WTC11 (cell line): ENCODE results near the gene VAMP4. TPM values are rescaled to one million over a fixed set of nuclear protein-coding genes. Genes with fewer than 3 reads are reported as not detected.

Source experiments
- CBFB ChIP-seq: sonication (generic); formaldehyde crosslinking; IDR thresholded peaks from 2 replicates; pipeline ENCODE4 v1.8.1; 2022; ENCODE audit warnings: mild to moderate bottlenecking, low read depth, missing genetic modification reagents
- ELF4 ChIP-seq: sonication (generic); formaldehyde crosslinking; IDR thresholded peaks from 2 replicates; pipeline ENCODE4 v1.8.1; 2022; ENCODE audit warnings: low read depth, mild to moderate bottlenecking, moderate library complexity, missing genetic modification reagents
- ETV6 ChIP-seq: sonication (generic); formaldehyde crosslinking; IDR thresholded peaks from 2 replicates; pipeline ENCODE4 v1.8.1; 2022; ENCODE audit warnings: mild to moderate bottlenecking, missing genetic modification reagents
- FOXP1 ChIP-seq: sonication (generic); formaldehyde crosslinking; IDR thresholded peaks from 2 replicates; pipeline ENCODE4 v1.8.0; 2022; ENCODE audit warnings: missing genetic modification reagents, mild to moderate bottlenecking, moderate library complexity, borderline replicate concordance
- HMGA2 ChIP-seq: fragments of 250-450 bp; sonication (Bioruptor Pico); IDR thresholded peaks from 2 replicates; pipeline ENCODE4 v1.4.0; 2021; ENCODE audit warnings: mild to moderate bottlenecking, moderate library complexity
- HMGXB4 ChIP-seq: sonication (generic); formaldehyde crosslinking; IDR thresholded peaks from 2 replicates; pipeline ENCODE4 v1.8.1; 2023; ENCODE audit warnings: mild to moderate bottlenecking, moderate library complexity, missing genetic modification reagents
- MAX ChIP-seq: sonication (generic); formaldehyde crosslinking; IDR thresholded peaks from 2 replicates; pipeline ENCODE4 v1.8.0; 2022; ENCODE audit warnings: mild to moderate bottlenecking, missing genetic modification reagents
- NFE2L1 ChIP-seq: sonication (generic); formaldehyde crosslinking; IDR thresholded peaks from 2 replicates; pipeline ENCODE4 v1.8.1; 2023; ENCODE audit warnings: missing genetic modification reagents
- NR1H2 ChIP-seq: sonication (generic); formaldehyde crosslinking; IDR thresholded peaks from 2 replicates; pipeline ENCODE4 v1.9.0; 2021; ENCODE audit warnings: mild to moderate bottlenecking, moderate library complexity, missing genetic modification reagents
- NR3C1 ChIP-seq: sonication (generic); formaldehyde crosslinking; conservative IDR thresholded peaks from 2 replicates; pipeline ENCODE4 v1.8.1; 2023; ENCODE audit warnings: low read depth, mild to moderate bottlenecking, missing genetic modification reagents
- OVOL2 ChIP-seq: fragments of 250-450 bp; sonication (Bioruptor Pico); IDR thresholded peaks from 2 replicates; pipeline ENCODE4 v1.9.0; 2021; ENCODE audit warnings: mild to moderate bottlenecking, borderline replicate concordance
- PRRX2 ChIP-seq: fragments of 250-450 bp; sonication (Bioruptor Pico); IDR thresholded peaks from 2 replicates; pipeline ENCODE4 v1.8.0; 2021; ENCODE audit warnings: mild to moderate bottlenecking
- SMAD3 ChIP-seq: sonication (generic); formaldehyde crosslinking; IDR thresholded peaks from 2 replicates; pipeline ENCODE4 v1.8.0; 2022; ENCODE audit warnings: missing genetic modification reagents, mild to moderate bottlenecking, borderline replicate concordance
- ZBTB21 ChIP-seq: sonication (generic); formaldehyde crosslinking; IDR thresholded peaks from 2 replicates; pipeline ENCODE4 v1.8.1; 2023; ENCODE audit warnings: mild to moderate bottlenecking, missing genetic modification reagents, borderline replicate concordance
- ZNF121 ChIP-seq: sonication (generic); formaldehyde crosslinking; IDR thresholded peaks from 2 replicates; pipeline ENCODE4 v1.8.0; 2023; ENCODE audit warnings: missing genetic modification reagents
- ZNF263 ChIP-seq: sonication (generic); formaldehyde crosslinking; IDR thresholded peaks from 2 replicates; pipeline ENCODE4 v1.8.1; 2022; ENCODE audit warnings: low read depth, mild to moderate bottlenecking, moderate library complexity, missing genetic modification reagents
- ZNF396 ChIP-seq: fragments of 250-450 bp; sonication (Bioruptor Pico); IDR thresholded peaks from 2 replicates; pipeline ENCODE4 v1.8.0; 2021; ENCODE audit warnings: mild to moderate bottlenecking, moderate library complexity, borderline replicate concordance
- total RNA-seq: library from RNA; stranded (reverse); gene quantifications from 3 replicates; pipeline ENCODE4 v1.2.3, GENCODE V29; 2021
- TF ChIP-seq, protein P1 (sequence below): sonication (generic); formaldehyde crosslinking; IDR thresholded peaks from 2 replicates; pipeline ENCODE4 v1.8.1; 2022; ENCODE audit warnings: missing genetic modification reagents, borderline replicate concordance
- TF ChIP-seq, protein P2 (sequence below): sonication (generic); formaldehyde crosslinking; IDR thresholded peaks from 2 replicates; pipeline ENCODE4 v1.8.1; 2022; ENCODE audit warnings: low read depth, missing genetic modification reagents, borderline replicate concordance
- TF ChIP-seq, protein P3 (sequence below): sonication (generic); formaldehyde crosslinking; IDR thresholded peaks from 2 replicates; pipeline ENCODE4 v1.8.0; 2023; ENCODE audit warnings: mild to moderate bottlenecking, missing genetic modification reagents
- TF ChIP-seq, protein P4 (sequence below): sonication (generic); formaldehyde crosslinking; IDR thresholded peaks from 2 replicates; pipeline ENCODE4 v1.8.1; 2023; ENCODE audit warnings: mild to moderate bottlenecking, missing genetic modification reagents
- TF ChIP-seq, protein P5 (sequence below): fragments of 200-600 bp; IDR thresholded peaks from 2 replicates; pipeline ENCODE4 v1.8.0; 2022; ENCODE audit warnings: antibody characterized with exemption
- TF ChIP-seq, protein P6 (sequence below): sonication (generic); formaldehyde crosslinking; IDR thresholded peaks from 2 replicates; pipeline ENCODE4 v1.8.0; 2023; ENCODE audit warnings: missing genetic modification reagents
- TF ChIP-seq, protein P7 (sequence below): sonication (generic); formaldehyde crosslinking; IDR thresholded peaks from 2 replicates; pipeline ENCODE4 v1.8.0; 2022; ENCODE audit warnings: mild to moderate bottlenecking, missing genetic modification reagents

Gene VAMP4
- total RNA-seq, 1 experiment from 2014 or later = 11.4 TPM

DNA sequence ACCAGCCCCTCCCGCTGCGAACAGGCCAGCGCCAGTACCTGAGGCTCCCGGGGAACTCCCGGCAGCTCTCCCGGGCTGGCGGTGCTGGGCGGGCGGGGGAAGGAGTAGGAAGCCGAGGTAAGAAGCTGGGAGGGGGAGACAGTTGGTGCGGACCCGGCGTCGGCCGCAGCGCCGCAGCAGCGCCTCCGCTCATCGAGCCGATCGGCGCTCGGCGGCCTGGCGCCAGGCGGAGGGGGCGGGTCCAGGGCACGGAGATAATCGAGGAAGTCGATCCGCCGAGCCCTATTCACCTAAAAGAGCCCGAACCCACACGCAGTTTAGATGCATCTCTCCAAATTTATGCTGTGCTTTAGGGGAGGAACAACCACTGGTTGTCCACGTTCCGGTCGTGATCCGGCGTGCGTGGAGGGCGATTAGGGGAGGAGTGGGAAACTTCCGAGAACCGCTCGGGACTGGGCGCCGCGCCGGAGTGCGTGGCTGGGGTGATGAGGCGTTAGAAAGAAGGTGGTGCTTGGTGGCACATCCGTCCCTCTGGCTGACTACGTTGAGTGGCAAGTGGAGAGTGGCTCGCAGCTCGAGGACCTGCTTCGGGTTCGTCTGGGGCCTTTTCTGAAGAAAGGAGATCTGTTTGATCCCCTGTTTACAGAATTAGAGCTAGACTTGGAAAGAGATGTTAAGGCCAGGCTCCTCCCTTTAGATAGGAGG lies at the start of gene VAMP4 (continued):
- TF ChIP-seq, protein P1, sequence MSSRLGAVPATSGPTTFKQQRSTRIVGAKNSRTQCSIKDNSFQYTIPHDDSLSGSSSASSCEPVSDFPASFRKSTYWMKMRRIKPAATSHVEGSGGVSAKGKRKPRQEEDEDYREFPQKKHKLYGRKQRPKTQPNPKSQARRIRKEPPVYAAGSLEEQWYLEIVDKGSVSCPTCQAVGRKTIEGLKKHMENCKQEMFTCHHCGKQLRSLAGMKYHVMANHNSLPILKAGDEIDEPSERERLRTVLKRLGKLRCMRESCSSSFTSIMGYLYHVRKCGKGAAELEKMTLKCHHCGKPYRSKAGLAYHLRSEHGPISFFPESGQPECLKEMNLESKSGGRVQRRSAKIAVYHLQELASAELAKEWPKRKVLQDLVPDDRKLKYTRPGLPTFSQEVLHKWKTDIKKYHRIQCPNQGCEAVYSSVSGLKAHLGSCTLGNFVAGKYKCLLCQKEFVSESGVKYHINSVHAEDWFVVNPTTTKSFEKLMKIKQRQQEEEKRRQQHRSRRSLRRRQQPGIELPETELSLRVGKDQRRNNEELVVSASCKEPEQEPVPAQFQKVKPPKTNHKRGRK = no peak
- peak; percentile 81 for TF ChIP-seq ETV6 (CRISPR knock-in tag)
- TF ChIP-seq OVOL2 = no peak
- TF ChIP-seq, protein P2, sequence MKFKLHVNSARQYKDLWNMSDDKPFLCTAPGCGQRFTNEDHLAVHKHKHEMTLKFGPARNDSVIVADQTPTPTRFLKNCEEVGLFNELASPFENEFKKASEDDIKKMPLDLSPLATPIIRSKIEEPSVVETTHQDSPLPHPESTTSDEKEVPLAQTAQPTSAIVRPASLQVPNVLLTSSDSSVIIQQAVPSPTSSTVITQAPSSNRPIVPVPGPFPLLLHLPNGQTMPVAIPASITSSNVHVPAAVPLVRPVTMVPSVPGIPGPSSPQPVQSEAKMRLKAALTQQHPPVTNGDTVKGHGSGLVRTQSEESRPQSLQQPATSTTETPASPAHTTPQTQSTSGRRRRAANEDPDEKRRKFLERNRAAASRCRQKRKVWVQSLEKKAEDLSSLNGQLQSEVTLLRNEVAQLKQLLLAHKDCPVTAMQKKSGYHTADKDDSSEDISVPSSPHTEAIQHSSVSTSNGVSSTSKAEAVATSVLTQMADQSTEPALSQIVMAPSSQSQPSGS (CRISPR knock-in tag) = no peak
- TF ChIP-seq ELF4 (CRISPR knock-in tag) = no peak
- peak; percentile 30; the same call in 1 of the 2 replicates for TF ChIP-seq SMAD3
- no peak for TF ChIP-seq PRRX2
- TF ChIP-seq, protein P3, sequence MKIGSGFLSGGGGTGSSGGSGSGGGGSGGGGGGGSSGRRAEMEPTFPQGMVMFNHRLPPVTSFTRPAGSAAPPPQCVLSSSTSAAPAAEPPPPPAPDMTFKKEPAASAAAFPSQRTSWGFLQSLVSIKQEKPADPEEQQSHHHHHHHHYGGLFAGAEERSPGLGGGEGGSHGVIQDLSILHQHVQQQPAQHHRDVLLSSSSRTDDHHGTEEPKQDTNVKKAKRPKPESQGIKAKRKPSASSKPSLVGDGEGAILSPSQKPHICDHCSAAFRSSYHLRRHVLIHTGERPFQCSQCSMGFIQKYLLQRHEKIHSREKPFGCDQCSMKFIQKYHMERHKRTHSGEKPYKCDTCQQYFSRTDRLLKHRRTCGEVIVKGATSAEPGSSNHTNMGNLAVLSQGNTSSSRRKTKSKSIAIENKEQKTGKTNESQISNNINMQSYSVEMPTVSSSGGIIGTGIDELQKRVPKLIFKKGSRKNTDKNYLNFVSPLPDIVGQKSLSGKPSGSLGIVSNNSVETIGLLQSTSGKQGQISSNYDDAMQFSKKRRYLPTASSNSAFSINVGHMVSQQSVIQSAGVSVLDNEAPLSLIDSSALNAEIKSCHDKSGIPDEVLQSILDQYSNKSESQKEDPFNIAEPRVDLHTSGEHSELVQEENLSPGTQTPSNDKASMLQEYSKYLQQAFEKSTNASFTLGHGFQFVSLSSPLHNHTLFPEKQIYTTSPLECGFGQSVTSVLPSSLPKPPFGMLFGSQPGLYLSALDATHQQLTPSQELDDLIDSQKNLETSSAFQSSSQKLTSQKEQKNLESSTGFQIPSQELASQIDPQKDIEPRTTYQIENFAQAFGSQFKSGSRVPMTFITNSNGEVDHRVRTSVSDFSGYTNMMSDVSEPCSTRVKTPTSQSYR (CRISPR knock-in tag) = peak; percentile 31; the same call in 1 of the 2 replicates
- peak; percentile 82; the same call in 1 of the 2 replicates for TF ChIP-seq HMGXB4 (CRISPR knock-in tag)
- 0 out of 2 replicates have a peak, but pooled peaks have one; percentile 18 for TF ChIP-seq MAX (CRISPR knock-in tag)
- TF ChIP-seq, protein P4, sequence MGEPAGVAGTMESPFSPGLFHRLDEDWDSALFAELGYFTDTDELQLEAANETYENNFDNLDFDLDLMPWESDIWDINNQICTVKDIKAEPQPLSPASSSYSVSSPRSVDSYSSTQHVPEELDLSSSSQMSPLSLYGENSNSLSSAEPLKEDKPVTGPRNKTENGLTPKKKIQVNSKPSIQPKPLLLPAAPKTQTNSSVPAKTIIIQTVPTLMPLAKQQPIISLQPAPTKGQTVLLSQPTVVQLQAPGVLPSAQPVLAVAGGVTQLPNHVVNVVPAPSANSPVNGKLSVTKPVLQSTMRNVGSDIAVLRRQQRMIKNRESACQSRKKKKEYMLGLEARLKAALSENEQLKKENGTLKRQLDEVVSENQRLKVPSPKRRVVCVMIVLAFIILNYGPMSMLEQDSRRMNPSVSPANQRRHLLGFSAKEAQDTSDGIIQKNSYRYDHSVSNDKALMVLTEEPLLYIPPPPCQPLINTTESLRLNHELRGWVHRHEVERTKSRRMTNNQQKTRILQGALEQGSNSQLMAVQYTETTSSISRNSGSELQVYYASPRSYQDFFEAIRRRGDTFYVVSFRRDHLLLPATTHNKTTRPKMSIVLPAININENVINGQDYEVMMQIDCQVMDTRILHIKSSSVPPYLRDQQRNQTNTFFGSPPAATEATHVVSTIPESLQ (CRISPR knock-in tag) = no peak
- no peak; the same call in 1 of the 2 replicates for TF ChIP-seq CBFB (CRISPR knock-in tag)
- TF ChIP-seq, protein P5, sequence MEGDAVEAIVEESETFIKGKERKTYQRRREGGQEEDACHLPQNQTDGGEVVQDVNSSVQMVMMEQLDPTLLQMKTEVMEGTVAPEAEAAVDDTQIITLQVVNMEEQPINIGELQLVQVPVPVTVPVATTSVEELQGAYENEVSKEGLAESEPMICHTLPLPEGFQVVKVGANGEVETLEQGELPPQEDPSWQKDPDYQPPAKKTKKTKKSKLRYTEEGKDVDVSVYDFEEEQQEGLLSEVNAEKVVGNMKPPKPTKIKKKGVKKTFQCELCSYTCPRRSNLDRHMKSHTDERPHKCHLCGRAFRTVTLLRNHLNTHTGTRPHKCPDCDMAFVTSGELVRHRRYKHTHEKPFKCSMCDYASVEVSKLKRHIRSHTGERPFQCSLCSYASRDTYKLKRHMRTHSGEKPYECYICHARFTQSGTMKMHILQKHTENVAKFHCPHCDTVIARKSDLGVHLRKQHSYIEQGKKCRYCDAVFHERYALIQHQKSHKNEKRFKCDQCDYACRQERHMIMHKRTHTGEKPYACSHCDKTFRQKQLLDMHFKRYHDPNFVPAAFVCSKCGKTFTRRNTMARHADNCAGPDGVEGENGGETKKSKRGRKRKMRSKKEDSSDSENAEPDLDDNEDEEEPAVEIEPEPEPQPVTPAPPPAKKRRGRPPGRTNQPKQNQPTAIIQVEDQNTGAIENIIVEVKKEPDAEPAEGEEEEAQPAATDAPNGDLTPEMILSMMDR = no peak
- TF ChIP-seq, protein P6, sequence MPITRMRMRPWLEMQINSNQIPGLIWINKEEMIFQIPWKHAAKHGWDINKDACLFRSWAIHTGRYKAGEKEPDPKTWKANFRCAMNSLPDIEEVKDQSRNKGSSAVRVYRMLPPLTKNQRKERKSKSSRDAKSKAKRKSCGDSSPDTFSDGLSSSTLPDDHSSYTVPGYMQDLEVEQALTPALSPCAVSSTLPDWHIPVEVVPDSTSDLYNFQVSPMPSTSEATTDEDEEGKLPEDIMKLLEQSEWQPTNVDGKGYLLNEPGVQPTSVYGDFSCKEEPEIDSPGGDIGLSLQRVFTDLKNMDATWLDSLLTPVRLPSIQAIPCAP (CRISPR knock-in tag) = 0 out of 2 replicates have a peak, but pooled peaks have one; percentile 57
- no peak for TF ChIP-seq HMGA2 (CRISPR knock-in tag)
- TF ChIP-seq, protein P7, sequence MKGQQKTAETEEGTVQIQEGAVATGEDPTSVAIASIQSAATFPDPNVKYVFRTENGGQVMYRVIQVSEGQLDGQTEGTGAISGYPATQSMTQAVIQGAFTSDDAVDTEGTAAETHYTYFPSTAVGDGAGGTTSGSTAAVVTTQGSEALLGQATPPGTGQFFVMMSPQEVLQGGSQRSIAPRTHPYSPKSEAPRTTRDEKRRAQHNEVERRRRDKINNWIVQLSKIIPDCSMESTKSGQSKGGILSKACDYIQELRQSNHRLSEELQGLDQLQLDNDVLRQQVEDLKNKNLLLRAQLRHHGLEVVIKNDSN (CRISPR knock-in tag) = no peak
- no peak for TF ChIP-seq NR1H2 (CRISPR knock-in tag)
- TF ChIP-seq NR3C1 = no peak
- no peak for TF ChIP-seq NFE2L1 (CRISPR knock-in tag)
- peak; percentile 58; the same call in 1 of the 2 replicates for TF ChIP-seq FOXP1
- no peak for TF ChIP-seq ZBTB21 (CRISPR knock-in tag)
- no peak for TF ChIP-seq ZNF396 (CRISPR knock-in tag)
- no peak for TF ChIP-seq ZNF263 (CRISPR knock-in tag)
- no peak for TF ChIP-seq ZNF121
